Measurements from ENCODE around the gene PHF19.

Gene PHF19

GRCh38 chr9:120876842-120877240 lies at the start of gene PHF19:
Gene PHF19 (minus strand): TSS chr9:120877188. CDS start chr9:120874741, 2,447 bp downstream.
- no peak for DNase-seq (ENCODE audit: low read depth in 3 of 3, low spot score in 1 of 3)

DNA sequence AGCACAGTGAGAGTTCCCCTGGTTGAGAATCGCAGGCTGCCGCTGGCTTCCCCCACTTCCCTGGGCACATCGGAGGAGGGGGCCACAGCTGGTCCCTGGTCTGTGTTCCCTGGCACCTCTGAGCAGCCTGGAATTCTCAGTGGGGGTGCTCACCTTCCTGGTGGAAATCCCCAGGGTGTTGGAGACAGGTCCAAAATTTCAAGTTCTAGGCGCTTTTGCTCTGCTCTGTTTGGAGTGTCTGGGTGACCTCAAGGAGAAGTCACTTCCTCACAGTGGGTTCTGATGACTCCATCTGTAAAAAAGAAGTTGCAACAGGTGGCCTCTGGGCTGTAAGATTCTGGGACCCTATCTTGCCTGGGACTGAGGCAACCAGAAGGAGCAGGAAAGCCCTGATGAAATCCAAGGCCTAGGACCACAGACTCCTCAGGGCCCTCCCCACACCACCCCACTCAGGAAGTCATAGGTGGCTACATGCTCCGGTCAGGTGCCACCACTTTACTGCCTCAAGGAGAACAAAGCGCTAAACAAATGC lies 49.5 kb upstream of the PHF19 start, which contains the start of gene TRAF1:
Gene TRAF1 (minus strand): TSS at position 400 of the 532 bp plus-strand sequence. CDS start 721 bp downstream, outside the sequence.
- no peak for DNase-seq (ENCODE audit: low read depth in 3 of 3, low spot score in 1 of 3)

DNA sequence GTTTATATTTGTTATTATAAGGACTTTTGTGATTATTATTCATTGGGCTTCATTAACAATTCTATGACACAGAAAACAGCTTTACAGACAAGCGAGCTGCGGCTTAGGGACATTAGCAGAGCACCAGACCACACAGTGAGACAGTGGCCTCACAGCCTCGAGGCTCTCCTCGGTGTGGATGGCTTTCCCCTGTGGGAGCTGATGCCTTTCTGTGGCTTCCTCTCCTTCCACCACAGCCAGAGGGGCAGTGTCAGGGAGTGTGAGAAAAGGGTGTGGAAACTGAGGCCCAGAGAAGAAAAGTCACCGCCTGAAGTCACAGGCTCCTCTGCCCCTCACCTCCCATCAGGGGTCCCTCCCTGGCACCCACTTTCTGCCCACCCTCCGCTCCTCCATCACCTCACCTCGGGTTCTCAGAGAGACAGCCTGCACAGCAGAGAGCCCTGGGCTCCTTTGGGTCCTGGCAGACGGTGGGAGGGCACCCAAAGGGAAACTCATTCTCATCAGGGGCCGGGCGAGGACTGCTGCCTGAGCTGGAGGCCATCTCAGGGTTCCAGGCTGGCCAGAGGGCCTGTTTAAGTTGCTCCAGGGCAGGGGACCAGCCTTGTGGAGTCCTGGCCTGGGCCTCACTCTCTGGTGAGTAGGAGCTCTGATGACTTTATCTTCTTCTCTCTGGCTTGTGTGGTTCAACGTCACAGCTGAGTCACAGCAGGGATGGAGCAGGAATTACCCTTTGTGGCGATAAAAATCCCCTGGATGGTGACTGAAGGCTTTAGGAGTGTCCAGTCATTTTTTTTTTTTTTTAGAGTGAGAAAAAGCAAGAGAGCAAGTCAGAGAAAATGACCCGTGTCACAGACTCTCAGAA lies 48.8 kb upstream of the PHF19 start:
- DNase-seq (ENCODE audit: low read depth in 3 of 3, low spot score in 1 of 3) = peak in 2 of 3 donors; percentile 64 to 68

DNA sequence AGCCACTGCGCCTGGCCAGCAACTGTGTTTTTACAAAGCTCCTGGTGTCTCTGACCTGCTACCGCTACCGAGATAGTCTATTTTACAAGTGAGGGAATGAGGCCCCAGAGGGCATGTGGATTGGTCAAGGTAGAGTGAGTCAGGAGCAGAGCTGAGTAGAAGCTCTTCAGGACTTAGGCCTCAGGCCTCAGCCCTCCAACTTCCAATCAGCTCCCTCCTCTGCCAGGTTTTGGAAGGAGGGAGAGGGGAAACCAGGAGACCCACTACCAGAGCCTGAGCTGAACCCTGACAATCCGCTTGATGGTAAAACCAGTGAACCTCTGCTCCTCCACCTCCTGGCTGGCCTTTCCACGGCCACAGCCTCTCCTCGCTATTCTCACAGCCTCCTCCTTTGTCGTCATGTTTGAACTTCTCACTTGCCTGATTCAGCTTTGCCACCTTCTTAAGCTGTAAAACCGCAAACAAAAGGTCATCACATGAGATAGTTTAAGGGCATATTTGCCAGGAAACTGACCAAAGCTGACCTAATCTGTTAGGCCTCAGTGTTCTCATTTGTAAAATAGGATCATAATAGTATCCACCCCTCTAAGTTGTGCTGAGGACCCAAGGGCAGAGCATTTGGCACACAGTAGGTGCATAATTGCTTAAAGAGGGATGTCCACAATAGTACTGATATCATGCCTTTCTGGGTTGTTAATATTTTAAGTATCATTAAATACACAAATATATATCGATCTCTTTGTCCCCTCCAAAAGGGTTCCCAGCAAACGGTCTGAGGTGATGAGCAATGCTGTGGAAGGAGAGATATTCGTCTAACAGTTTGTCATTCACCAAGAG lies 47.9 kb upstream of the PHF19 start:
- DNase-seq (ENCODE audit: low read depth in 3 of 3, low spot score in 1 of 3) = no peak

GRCh38 chr9:120923620-120924328 lies 46.8 kb upstream of the PHF19 start:
- no peak for DNase-seq (ENCODE audit: low read depth in 3 of 3, low spot score in 1 of 3)

GRCh38 chr9:120922404-120923195 lies 45.6 kb upstream of the PHF19 start:
- no peak for DNase-seq (ENCODE audit: low read depth in 3 of 3, low spot score in 1 of 3)

DNA sequence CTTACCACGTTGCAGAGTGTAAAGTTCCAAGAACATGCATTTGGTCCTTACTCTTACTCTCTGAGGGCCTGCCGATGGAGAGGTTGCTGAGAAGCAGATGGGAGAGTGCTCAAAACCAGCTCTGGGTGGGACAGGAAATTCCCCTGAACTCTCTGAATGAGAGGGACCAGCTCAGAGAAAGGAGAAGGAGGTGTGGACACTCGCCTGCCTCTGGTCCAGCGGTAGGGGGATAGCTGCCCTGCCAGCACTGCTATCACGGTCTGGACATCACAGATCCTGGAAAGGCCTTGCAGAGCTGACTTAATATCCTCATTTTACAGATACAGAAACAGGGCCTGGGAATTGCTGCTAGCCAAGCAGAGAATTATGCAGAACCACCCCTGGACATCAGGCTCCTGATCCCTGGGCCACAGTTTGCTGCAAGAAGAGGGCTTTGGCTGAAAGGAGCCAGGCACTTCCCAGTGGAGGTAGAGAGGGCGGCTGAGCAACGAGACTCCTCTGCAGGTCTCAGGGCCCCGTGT lies 44.7 kb upstream of the PHF19 start:
- no peak for DNase-seq (ENCODE audit: low read depth in 3 of 3, low spot score in 1 of 3)

GRCh38 chr9:120920806-120921178 lies 43.8 kb upstream of the PHF19 start:
- no peak for DNase-seq (ENCODE audit: low read depth in 3 of 3, low spot score in 1 of 3)

- no peak for DNase-seq (ENCODE audit: low read depth in 3 of 3, low spot score in 1 of 3)
Measured at GRCh38 chr9:120919843-120920805, 43.1 kb upstream of the PHF19 start.

- peak in 1 of 3 donors; percentile 21 for DNase-seq (ENCODE audit: low read depth in 3 of 3, low spot score in 1 of 3)
Measured at GRCh38 chr9:120918931-120919842, 42.2 kb upstream of the PHF19 start.

DNA sequence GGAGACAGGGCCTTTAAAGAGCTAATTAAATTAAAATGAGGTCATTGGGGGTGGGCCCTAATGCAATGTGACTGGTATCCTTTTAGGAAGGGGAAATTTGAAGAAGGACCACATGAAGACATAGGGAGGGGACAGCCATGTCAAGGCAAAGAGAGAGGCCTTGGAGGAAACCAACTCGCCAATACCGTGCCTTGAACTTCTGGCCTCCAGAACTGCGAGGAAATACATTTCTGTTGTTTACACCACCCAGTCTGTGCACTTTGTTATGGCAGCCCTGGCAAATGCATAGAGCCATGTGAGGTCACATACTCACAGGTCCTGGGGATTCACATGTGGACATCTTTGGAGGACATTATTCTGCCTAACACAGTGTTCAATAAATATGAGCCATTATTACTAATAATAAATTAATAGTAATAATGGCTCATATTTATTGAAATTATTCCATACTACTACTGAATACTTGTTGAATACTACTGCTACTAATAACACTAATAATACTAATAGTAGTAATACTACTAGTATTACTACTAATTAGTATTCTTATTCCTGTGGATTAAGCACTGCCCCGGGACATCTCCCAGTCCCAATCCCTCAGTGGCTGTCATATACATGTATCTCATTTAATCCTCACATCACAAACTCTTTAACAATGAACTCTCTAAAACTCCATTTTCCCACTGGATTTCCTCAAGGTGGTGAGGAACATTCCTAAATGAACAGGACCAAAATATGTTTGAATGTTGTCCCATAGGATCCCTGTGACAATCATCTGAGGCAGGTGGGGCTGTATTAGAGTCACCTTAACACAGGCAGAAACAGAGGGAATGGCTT lies 41.2 kb upstream of the PHF19 start:
- no peak for DNase-seq (ENCODE audit: low read depth in 3 of 3, low spot score in 1 of 3)

DNA sequence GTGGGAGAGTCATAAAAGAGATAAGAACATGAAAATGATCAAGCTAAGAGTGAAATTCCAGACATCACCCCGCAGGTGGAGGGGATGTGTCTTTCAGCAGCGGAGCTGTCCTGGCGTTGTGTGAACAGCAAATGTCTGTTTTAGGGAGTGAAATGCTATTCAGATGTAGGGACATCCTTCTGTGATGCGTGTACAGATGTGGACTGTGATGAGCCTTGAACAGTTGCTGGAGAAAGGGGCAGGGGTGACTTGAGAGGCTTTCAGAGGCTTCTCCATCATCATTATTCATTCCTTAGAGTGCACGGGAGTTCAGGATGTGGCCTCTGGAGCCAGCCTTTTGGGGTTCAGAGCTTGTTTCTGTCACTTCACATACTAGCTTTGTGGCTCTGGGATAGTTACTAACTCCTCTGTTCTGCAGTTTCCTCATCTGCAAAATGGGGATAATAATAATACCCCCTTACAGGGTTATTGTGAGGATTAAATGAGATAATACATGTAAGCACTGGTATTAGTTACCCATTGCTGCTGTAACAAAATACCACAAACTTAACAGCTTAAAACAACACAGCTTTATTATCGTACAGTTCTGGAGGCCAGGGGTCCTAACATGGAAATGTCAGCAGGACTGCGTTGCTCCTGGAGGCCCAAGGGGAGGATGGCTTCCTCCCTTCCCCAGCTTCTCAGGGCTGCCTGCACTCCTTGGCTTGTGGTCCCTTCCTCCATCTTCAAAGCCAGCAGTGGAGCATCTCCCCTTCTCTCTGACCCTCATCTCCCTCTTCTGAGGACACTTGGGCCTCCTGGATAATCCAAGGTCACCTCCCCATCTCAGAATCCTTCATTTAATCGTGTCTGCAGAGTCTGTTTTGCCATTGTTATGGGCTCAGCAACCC lies 40.2 kb upstream of the PHF19 start:
- DNase-seq (ENCODE audit: low read depth in 3 of 3, low spot score in 1 of 3) = no peak

DNA sequence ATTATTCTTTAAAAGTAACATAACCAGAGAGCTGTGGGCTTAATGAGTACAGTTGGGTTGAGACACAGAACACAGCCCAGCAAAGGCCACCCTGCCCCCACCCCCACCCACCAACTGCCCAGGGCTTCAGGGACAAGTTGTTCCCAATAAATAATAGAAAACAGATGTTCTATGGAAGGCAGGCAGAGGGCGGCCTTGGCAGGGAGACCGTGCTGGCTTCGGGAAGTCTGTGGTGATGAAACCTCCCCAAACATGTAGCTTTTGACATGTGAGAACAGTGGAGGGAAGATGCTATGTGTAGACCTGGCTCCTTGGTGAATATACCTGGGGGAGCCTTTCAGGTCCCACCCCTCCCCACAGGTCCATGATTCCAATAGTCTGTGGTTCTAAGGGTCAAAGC lies 39.6 kb upstream of the PHF19 start:
- DNase-seq (ENCODE audit: low read depth in 3 of 3, low spot score in 1 of 3) = no peak

DNA sequence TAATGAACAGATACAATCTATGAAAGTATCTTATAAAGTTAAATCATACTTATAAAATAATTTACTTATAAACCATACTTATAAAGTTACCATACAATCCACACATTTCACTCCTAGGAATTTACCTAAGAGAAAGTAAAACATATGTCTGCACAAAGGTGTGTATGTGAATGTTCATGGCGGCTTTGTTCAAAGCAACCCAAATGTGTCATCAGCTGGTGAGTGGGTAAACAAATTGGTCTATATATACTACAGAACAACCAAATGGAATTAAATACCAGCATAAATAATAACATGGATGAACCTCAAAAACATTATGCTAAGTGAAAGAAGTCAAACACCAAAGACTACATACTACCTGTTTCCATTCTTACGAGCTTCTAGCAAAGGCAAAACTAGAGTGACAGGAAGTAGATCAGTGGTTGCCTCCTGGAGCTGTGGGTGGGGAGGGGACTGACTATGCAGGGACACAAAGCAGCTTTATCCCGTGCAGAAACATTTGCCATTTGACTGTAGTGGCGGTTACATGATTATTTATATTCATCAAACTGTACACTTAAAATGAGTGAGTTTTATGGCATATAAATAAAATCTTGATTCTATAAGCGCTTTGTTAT lies 39.0 kb upstream of the PHF19 start:
- no peak for DNase-seq (ENCODE audit: low read depth in 3 of 3, low spot score in 1 of 3)

DNA sequence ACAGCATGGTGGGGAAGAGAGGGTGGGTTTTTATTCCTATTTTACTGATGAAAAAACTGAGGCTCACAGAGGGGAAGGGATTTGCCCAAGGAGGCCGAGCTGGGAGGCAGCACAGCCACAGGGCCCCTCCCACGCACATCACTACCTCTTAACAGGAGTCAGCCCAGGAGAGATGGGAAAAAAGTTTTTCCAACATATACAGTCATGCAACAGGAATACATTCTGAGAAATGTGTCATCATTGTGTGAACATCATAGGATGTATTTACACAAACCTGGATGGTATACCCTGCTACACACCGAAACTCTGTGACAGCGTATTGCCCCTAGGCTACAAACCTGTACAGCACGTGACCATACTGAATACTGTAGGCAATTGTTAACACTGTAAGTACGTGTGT lies 38.0 kb upstream of the PHF19 start:
- DNase-seq (ENCODE audit: low read depth in 3 of 3, low spot score in 1 of 3) = no peak

DNA sequence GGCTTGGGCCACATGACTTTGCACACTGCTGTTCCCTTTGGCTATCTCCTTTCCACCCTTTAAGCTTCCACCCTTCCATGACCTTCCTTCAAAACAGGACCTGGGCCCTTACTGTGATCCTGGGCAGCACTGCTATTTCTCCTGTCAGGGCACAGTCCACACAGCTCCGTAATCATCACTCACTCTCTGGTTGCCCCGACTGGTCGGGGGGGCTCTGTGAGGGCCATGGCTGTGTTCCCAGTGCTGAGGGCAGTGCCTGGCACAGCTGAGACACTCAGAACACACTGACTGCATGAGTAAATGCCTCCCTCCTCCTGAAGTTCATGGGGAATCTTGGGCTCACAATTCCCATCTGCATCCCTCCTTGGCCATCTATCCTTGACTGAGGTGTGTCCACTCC lies 37.4 kb upstream of the PHF19 start:
- peak in 1 of 3 donors; percentile 10 for DNase-seq (ENCODE audit: low read depth in 3 of 3, low spot score in 1 of 3)

Measured in stimulated activated CD4-positive, alpha-beta T cell treated with anti-CD3 and anti-CD28 coated beads, TNF-alpha, amount 100 ng/mL, for 1 hour (primary cell).